OCI-LY7 (cell line): ENCODE data around the gene L3HYPDH.

Source experiments
- CTCF ChIP-seq: fragments of 200-600 bp; sonication (generic); conservative IDR thresholded peaks from 2 replicates; pipeline ENCODE4 v1.5.1; 2014; ENCODE audit warnings: mild to moderate bottlenecking, antibody characterized with exemption, low read length, moderate library complexity, mixed read lengths
- EZH2phosphoT487 ChIP-seq: fragments of 200-600 bp; sonication (generic); IDR thresholded peaks from 2 replicates; pipeline ENCODE4 v1.6.1; 2018; ENCODE audit warnings: low read depth, borderline replicate concordance, mild to moderate bottlenecking, mixed run types, antibody characterized with exemption, low read length, moderate library complexity, mixed read lengths

- TF ChIP-seq CTCF = peak; percentile 87
- TF ChIP-seq EZH2phosphoT487 = no peak
These were observed 23.0 kb upstream of the L3HYPDH start for GRCh38 chr14:59507063-59507751.
